Loucy (cell line): Measurements from ENCODE around the gene NAP1L1.

Source experiments
- H2AFZ ChIP-seq: fragments of 200-600 bp; sonication (generic); 2 replicates; pipeline ENCODE4 v1.6.0; 2016; ENCODE audit warnings: antibody characterized with exemption, mild to moderate bottlenecking, low read length, moderate library complexity
- H3F3A ChIP-seq: fragments of 200-600 bp; 2 replicates; pipeline ENCODE4 v1.6.0; 2016; ENCODE audit warnings: antibody characterized with exemption, low read depth, mild to moderate bottlenecking
- H3K27me3 ChIP-seq: fragments of 200-600 bp; sonication (generic); 2 replicates; pipeline ENCODE4 v1.6.1; 2014; ENCODE audit warnings: low read length, mild to moderate bottlenecking; ENCODE audit not compliant: insufficient read depth, poor library complexity, severe bottlenecking
- H3K36me3 ChIP-seq: fragments of 200-600 bp; sonication (generic); 2 replicates; pipeline ENCODE4 v1.6.1; 2016; ENCODE audit warnings: low read length; ENCODE audit not compliant: insufficient read depth
- H3K4me1 ChIP-seq: fragments of 200-600 bp; sonication (generic); 2 replicates; pipeline ENCODE4 v1.5.1; 2014; ENCODE audit warnings: low read length, mild to moderate bottlenecking; ENCODE audit not compliant: insufficient read depth, poor library complexity, severe bottlenecking
- H3K4me2 ChIP-seq: fragments of 200-600 bp; sonication (generic); 2 replicates; pipeline ENCODE4 v1.6.0; 2014; ENCODE audit warnings: antibody characterized with exemption, low read length, low read depth, mild to moderate bottlenecking; ENCODE audit not compliant: poor library complexity, severe bottlenecking
- H3K4me3 ChIP-seq: fragments of 200-600 bp; sonication (generic); 2 replicates; pipeline ENCODE4 v1.5.1; 2014; ENCODE audit warnings: low read length, mild to moderate bottlenecking, mixed read lengths; ENCODE audit not compliant: poor library complexity, severe bottlenecking
- H3K79me2 ChIP-seq: fragments of 200-600 bp; sonication (generic); 2 replicates; pipeline ENCODE4 v1.6.1; 2014; ENCODE audit warnings: low read length; ENCODE audit not compliant: insufficient read depth
- H3K9ac ChIP-seq: fragments of 200-600 bp; sonication (generic); 2 replicates; pipeline ENCODE4 v1.6.0; 2014; ENCODE audit warnings: mild to moderate bottlenecking, low read depth, low read length, moderate library complexity; ENCODE audit not compliant: poor library complexity, severe bottlenecking
- H3K9me2 ChIP-seq: fragments of 200-600 bp; sonication (generic); replicated peaks from 2 replicates; pipeline ENCODE4 v1.6.1; 2016; ENCODE audit warnings: low read depth, low read length, mixed read lengths
- H3K9me3 ChIP-seq: fragments of 200-600 bp; sonication (generic); 2 replicates; pipeline ENCODE4 v1.6.1; 2014; ENCODE audit warnings: mild to moderate bottlenecking, antibody characterized with exemption, low read length, low read depth; ENCODE audit not compliant: insufficient read depth
- H4K20me1 ChIP-seq: fragments of 200-600 bp; sonication (generic); 2 replicates; pipeline ENCODE4 v1.6.0; 2014; ENCODE audit warnings: antibody characterized with exemption, low read length, mild to moderate bottlenecking; ENCODE audit not compliant: insufficient read depth, poor library complexity, severe bottlenecking
- EZH2phosphoT487 ChIP-seq: fragments of 200-600 bp; IDR thresholded peaks from 2 replicates; pipeline ENCODE4 v1.6.1; 2018; ENCODE audit warnings: antibody characterized with exemption, mild to moderate bottlenecking, moderate library complexity, borderline replicate concordance
- TF ChIP-seq, protein P1 (sequence below): fragments of 200-600 bp; sonication (generic); conservative IDR thresholded peaks from 2 replicates; pipeline ENCODE4 v1.5.1; 2014; ENCODE audit warnings: mild to moderate bottlenecking, antibody characterized with exemption, low read length

The NAP1L1 gene

DNA sequence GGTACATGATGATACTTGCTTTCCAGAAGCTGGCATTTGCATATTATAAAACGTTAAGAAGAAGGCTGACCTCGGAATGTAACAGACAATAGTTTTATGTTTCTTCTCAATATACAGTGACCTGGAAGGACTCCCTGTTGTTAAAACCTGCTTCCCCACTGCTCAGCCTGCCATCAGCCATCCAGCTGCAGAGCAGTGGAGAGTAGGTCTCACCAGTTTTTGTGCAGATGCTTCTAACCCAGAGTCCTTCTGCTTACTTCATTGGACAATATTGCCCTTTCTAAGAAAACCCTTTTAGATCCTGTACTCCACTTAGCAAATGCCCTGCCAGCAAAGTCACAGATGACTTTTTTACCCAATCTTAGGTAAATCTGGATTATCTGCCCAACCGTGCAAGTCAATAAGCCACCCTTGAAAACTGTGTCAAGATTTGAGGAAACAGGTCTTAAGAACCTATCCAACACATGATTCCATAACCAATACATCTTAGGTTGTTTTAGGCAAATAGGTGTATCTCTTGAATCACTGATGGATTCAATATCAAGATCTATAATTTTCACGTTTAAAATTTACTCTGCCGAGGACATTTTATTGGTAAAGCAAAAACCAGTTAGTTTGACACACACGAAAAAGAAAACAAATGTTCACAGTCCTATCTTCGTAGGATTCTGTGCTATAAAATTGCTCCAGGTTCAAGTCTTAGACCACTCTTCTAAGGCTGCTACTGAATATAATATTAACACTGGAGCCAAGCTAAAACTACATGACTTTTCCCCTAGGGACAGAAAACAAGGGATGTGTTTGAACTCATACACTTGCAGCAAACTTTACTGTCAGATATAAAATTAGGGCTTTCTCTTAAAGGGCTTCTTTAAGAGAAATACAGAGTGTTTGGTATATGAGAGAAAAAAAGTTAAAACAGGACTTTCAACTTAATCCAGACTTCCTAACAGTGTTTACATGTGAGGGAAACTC is 58.6 kb downstream of the NAP1L1 start:
- no peak overlapping the region for H2AFZ ChIP-seq
- H4K20me1 ChIP-seq = no peaks in the 10 kb centered on the region
- no peaks in the 10 kb centered on the region for H3K27me3 ChIP-seq
- H3K36me3 ChIP-seq = no peaks in the 10 kb centered on the region
- H3K4me3 ChIP-seq = no peak overlapping the region
- H3K4me1 ChIP-seq = peaks cover 37% of the 10 kb centered on the region
- no peaks in the 10 kb centered on the region for H3K9me2 ChIP-seq
- peaks cover 6% of the 10 kb centered on the region; the same call in 1 of the 2 replicates for H3F3A ChIP-seq
- H3K9me3 ChIP-seq = no peaks in the 10 kb centered on the region
- no peak overlapping the region for H3K9ac ChIP-seq
- no peak overlapping the region for H3K4me2 ChIP-seq
- peaks cover 7% of the 10 kb centered on the region; the same call in 1 of the 2 replicates for H3K79me2 ChIP-seq
- TF ChIP-seq, protein P1, sequence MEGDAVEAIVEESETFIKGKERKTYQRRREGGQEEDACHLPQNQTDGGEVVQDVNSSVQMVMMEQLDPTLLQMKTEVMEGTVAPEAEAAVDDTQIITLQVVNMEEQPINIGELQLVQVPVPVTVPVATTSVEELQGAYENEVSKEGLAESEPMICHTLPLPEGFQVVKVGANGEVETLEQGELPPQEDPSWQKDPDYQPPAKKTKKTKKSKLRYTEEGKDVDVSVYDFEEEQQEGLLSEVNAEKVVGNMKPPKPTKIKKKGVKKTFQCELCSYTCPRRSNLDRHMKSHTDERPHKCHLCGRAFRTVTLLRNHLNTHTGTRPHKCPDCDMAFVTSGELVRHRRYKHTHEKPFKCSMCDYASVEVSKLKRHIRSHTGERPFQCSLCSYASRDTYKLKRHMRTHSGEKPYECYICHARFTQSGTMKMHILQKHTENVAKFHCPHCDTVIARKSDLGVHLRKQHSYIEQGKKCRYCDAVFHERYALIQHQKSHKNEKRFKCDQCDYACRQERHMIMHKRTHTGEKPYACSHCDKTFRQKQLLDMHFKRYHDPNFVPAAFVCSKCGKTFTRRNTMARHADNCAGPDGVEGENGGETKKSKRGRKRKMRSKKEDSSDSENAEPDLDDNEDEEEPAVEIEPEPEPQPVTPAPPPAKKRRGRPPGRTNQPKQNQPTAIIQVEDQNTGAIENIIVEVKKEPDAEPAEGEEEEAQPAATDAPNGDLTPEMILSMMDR = no peak
- TF ChIP-seq EZH2phosphoT487 = no peak

DNA sequence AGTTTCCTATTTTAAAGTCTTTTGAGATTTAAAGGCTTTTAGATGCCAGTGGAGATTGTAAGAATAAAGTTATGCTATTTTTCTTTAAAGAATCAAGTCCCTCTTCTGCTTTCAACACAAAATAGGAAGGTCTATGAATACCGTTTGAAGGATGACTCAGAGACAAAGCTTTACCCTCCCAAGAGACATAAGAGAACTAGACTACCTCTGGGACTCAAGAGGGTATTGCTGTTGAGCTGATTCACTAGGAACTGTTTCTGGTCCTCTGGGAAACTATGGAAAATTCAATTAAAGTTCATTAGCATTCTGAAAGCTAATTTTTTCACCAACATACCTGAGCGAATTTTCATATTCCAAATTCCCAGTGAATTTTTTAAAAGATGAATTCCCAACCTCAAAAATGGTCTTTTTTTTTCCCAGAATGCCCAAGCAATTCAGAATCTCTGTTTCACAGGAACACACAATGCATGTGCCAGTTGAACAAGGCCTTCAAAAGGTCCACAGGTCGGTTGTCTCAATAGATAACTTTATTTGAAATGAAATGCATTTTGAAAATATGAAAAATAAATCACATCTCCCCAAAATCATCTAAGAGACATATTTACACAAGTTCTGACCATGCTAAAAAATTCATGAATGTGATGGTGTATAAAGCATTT is 59.4 kb downstream of the NAP1L1 start:
- Histone ChIP-seq H2AFZ (no peak overlapping the region), H3K9me2 (no peaks in the 10 kb centered on the region), H3K4me1 (peaks cover 35% of the 10 kb centered on the region), H4K20me1 (no peaks in the 10 kb centered on the region), H3K36me3 (no peaks in the 10 kb centered on the region), H3F3A (peaks cover 12% of the 10 kb centered on the region; the same call in 1 of the 2 replicates), H3K4me3 (no peak overlapping the region), H3K79me2 (peaks cover 3% of the 10 kb centered on the region; the same call in 1 of the 2 replicates), H3K9me3 (no peaks in the 10 kb centered on the region), H3K27me3 (no peaks in the 10 kb centered on the region), H3K9ac (no peak overlapping the region), H3K4me2 (no peak overlapping the region)
- TF ChIP-seq EZH2phosphoT487 = no peak
- TF ChIP-seq, protein P1 = no peak

DNA sequence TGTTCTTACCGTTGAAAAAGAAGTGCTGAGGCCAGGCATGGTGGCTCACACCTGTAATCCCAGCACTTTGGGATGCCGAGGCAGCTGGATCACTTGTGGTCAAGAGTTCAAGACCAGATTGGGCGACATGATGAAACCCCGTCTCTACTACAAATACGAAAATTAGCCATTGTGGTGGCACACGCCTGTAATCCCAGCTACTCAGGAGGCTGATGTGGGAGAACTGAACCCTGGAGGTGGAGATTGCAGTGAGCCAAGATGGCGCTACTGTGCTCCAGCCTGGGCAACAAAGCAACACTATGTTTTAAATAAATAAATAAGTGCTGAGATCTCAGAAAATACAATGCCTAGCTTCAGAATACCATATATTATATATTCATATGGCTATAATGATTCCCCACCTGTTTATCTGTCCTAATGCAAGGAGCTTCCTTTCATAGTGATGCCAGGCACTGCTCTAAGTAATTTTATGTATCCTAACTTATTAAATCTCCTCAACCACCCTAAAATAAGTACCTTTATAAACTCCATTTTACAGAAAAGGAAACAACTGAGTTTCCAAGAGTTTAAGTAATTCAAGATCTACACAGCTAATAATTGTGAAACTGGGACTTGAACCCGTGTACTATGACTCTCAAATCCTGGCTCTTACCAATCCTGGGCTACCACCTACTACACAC is 60.2 kb downstream of the NAP1L1 start:
- no peak overlapping the region for H3K4me2 ChIP-seq
- H3K79me2 ChIP-seq = no peaks in the 10 kb centered on the region
- TF ChIP-seq, protein P1 = no peak
- no peak for TF ChIP-seq EZH2phosphoT487
- H3K36me3 ChIP-seq = no peaks in the 10 kb centered on the region
- no peaks in the 10 kb centered on the region for H3K9me3 ChIP-seq
- no peak overlapping the region for H3K9ac ChIP-seq
- no peaks in the 10 kb centered on the region for H3K9me2 ChIP-seq
- H3K27me3 ChIP-seq = no peaks in the 10 kb centered on the region
- H3K4me1 ChIP-seq = peaks cover 38% of the 10 kb centered on the region
- no peaks in the 10 kb centered on the region for H4K20me1 ChIP-seq
- H3F3A ChIP-seq = peaks cover 17% of the 10 kb centered on the region; the same call in 1 of the 2 replicates
- H3K4me3 ChIP-seq = no peak overlapping the region
- H2AFZ ChIP-seq = no peak overlapping the region
